ENCODE measurements around the gene C19orf67. TPM values are rescaled to one million over a fixed set of nuclear protein-coding genes. Genes with fewer than 3 reads are reported as not detected.
A peak's percentile ranks its signal among the peaks of the same experiment; 100 is the strongest.

Gene C19orf67
- total RNA-seq, 3 donors from 2014 or later = not detected

DNA sequence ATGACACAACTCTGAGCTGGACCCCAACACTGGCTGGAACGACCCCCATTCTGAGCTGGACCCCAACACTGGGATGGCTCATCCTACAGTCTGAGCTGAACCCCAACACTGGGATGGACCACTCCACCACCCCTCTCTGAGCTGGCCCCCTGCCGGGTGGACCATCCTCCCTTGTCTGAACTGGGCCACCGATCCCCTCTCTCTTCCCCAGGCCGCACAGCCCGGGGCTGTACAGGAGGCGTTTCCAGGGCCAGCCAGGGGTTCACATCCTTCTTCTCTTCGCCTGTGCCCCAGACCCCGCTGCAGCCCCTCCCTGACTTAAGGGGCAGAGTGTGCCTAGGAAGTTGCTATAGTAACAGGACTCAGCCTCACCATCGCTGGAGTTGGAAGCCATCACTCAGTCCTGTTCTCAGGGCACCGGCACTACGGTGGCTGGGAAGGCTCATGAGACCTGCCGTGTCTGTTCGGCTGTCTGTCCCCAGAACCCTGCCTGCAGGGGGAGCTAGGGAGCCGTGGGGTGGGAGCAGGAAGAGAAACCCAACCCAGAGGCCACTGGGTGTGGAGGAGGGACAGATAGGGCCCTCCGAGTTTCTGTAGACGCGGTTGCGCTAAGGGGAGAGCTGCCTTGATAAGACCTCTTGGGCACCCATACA lies 28.3 kb upstream of the C19orf67 start:
- peak overlapping the region in 1 of 3 donors; percentile 61 for H3K4me3 ChIP-seq
- peaks cover 22 to 26% of the 10 kb centered on the region in 2 donors for H3K4me1 ChIP-seq
- no peaks in the 10 kb centered on the region for H3K9me3 ChIP-seq
- H3K36me3 ChIP-seq = no peaks in the 10 kb centered on the region
- H3K27ac ChIP-seq = peak overlapping the region; percentile 85 to 93
- no peaks in the 10 kb centered on the region for H3K27me3 ChIP-seq
- no peak for TF ChIP-seq POLR2AphosphoS5 (IDR thresholded peaks at IDR 0.05)
- TF ChIP-seq POLR2A (IDR thresholded peaks at IDR 0.05) = no peak
- TF ChIP-seq, protein P1, sequence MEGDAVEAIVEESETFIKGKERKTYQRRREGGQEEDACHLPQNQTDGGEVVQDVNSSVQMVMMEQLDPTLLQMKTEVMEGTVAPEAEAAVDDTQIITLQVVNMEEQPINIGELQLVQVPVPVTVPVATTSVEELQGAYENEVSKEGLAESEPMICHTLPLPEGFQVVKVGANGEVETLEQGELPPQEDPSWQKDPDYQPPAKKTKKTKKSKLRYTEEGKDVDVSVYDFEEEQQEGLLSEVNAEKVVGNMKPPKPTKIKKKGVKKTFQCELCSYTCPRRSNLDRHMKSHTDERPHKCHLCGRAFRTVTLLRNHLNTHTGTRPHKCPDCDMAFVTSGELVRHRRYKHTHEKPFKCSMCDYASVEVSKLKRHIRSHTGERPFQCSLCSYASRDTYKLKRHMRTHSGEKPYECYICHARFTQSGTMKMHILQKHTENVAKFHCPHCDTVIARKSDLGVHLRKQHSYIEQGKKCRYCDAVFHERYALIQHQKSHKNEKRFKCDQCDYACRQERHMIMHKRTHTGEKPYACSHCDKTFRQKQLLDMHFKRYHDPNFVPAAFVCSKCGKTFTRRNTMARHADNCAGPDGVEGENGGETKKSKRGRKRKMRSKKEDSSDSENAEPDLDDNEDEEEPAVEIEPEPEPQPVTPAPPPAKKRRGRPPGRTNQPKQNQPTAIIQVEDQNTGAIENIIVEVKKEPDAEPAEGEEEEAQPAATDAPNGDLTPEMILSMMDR (IDR thresholded peaks at IDR 0.05) = no peak
- DNase-seq (ENCODE audit: low spot score in 2 of 2) = no peak
- intact Hi-C loops (cut with DNase I; ENCODE audit: low total_unique reads) = no loop called here

DNA sequence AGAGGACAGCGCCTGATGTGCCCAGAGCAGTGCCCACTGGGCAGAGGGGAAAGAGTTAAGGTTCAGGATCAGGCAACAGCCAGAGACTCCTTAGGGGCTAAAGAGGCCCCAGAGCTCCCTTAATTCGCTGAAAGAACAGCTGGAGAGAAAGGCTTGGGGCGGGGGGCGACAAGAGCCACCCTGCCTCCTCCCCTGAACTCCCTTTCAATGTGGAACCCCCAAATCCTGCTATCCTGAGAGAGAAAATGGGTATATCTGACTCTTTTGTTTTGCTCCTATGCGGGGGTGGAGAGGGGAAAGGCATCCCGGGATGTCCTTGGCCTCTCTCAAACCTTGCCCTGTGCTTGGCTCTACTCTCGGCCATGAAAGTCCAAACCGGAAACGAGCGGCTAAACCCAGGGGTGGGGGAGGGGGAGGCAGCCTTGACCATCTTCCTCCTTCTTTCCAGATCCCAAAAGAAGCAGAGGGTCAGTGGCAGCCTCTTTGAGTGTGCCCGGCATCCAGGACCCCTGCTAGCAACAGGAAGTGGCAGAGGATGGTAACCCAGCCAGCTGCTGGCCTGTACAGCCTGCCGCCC lies 27.3 kb upstream of the C19orf67 start:
- no peak for DNase-seq (ENCODE audit: low spot score in 2 of 2)
- intact Hi-C loops (cut with DNase I; ENCODE audit: low total_unique reads) = no loop called here
- H3K4me1 ChIP-seq = peaks cover 18 to 22% of the 10 kb centered on the region in 2 donors
- no peak for TF ChIP-seq POLR2AphosphoS5 (IDR thresholded peaks at IDR 0.05)
- peak overlapping the region; percentile 19 to 61 (median 32) for H3K4me3 ChIP-seq
- H3K27me3 ChIP-seq = no peaks in the 10 kb centered on the region
- peak overlapping the region; percentile 85 to 93 for H3K27ac ChIP-seq
- H3K9me3 ChIP-seq = no peaks in the 10 kb centered on the region
- H3K36me3 ChIP-seq = no peaks in the 10 kb centered on the region

GRCh38 chr19:14112051-14112808 lies 26.6 kb upstream of the C19orf67 start:
- Histone ChIP-seq H3K9me3 (no peaks in the 10 kb centered on the region), H3K4me1 (peaks cover 18 to 22% of the 10 kb centered on the region in 2 donors), H3K27ac (peak overlapping the region; percentile 85 to 93), H3K4me3 (peak overlapping the region; percentile 19 to 61 (median 32)), H3K36me3 (no peaks in the 10 kb centered on the region), H3K27me3 (no peaks in the 10 kb centered on the region)
- no peak for DNase-seq (ENCODE audit: low spot score in 2 of 2)
- TF ChIP-seq POLR2AphosphoS5 (IDR thresholded peaks at IDR 0.05) (no peak), POLR2A (IDR thresholded peaks at IDR 0.05) (no peak)
- TF ChIP-seq, protein P1 (IDR thresholded peaks at IDR 0.05) = no peak
- intact Hi-C loops (cut with DNase I; ENCODE audit: low total_unique reads) = no loop called here

GRCh38 chr19:14111486-14111885 lies 25.9 kb upstream of the C19orf67 start:
- H3K36me3 ChIP-seq = no peaks in the 10 kb centered on the region
- H3K9me3 ChIP-seq = no peaks in the 10 kb centered on the region
- peaks cover 17 to 20% of the 10 kb centered on the region in 2 donors for H3K4me1 ChIP-seq
- intact Hi-C loops (cut with DNase I; ENCODE audit: low total_unique reads) = no loop called here
- TF ChIP-seq POLR2A (IDR thresholded peaks at IDR 0.05) = no peak
- TF ChIP-seq, protein P1 (IDR thresholded peaks at IDR 0.05) = no peak
- no peak for TF ChIP-seq POLR2AphosphoS5 (IDR thresholded peaks at IDR 0.05)
- H3K27me3 ChIP-seq = no peaks in the 10 kb centered on the region
- DNase-seq (ENCODE audit: low spot score in 2 of 2) = no peak
- peak overlapping the region; percentile 85 to 93 for H3K27ac ChIP-seq
- peak overlapping the region in 1 of 3 donors; percentile 61 for H3K4me3 ChIP-seq

DNA sequence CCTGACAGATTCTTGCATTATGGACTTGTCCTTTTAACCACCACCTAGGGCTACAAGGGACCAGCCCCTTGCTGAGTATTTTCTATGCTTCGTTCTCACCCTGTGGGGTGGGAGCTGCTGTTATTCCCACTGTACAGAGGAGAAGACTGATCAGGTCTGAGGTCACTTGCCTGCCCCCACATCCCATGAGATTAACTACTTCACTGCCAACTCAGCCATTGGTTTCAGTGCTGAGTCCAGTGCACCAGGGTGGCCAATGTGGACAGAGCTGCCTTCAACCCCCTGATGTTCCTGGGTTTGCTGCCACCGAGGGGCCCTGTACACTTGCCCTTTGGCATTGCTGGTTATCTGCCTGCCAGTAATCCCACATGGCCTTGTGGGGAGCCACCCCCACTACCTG lies 25.1 kb upstream of the C19orf67 start:
- Histone ChIP-seq H3K4me3 (no peak overlapping the region), H3K36me3 (no peaks in the 10 kb centered on the region), H3K27me3 (no peaks in the 10 kb centered on the region), H3K4me1 (peaks cover 9 to 14% of the 10 kb centered on the region in 2 donors), H3K9me3 (no peaks in the 10 kb centered on the region), H3K27ac (peak overlapping the region in 1 of 2 donors; percentile 32)
- TF ChIP-seq POLR2AphosphoS5 (IDR thresholded peaks at IDR 0.05) = no peak
- no peak for TF ChIP-seq POLR2A (IDR thresholded peaks at IDR 0.05)
- TF ChIP-seq, protein P1 (IDR thresholded peaks at IDR 0.05) = no peak
- no peak for DNase-seq (ENCODE audit: low spot score in 2 of 2)
- intact Hi-C loops (cut with DNase I; ENCODE audit: low total_unique reads) = no loop called here
